GM19395 (cell line): ENCODE data around the gene MAN1C1.

Source experiments
- ATAC-seq: cut with Tn5 transposase; IDR thresholded peaks from one replicate; pipeline ENCODE4 v1.9.1; 2021; ENCODE audit warnings: mild to moderate bottlenecking, moderate library complexity; ENCODE audit not compliant: unreplicated experiment

The MAN1C1 gene

DNA sequence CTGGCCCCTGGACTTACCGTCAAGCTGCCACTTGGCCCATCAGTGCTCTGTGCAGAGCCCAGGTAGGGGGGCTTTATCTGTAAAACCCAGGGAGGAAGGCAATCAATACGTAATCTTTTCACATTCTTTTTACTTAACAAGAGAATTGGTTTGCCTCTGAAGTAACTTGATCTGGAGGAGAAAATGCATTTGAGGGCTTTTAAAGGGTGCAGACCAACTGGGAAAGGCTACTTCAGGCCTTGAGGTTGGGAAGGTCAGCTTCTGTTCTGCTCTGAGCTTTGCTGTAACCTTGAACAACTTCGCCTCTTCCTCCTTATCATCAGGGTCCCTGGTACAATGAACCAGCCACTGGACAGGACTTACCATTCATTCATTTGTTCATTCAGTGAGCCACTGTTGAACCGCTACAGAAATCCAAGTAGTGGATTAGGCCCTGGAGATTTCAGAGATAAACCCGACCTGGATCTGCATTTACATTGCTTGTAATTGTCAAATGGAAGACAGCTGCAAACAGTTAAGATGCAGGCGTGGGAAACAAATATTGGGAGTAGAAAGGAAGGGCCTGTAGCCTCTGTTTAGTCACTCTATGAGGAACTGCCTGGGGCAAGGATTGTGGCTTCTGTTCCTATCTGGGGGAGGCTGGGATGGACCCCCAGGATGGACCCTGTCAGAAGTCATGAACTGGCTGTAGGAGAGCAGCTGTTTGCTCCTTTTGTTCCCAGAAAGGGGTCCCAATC lies 90.9 kb downstream of the MAN1C1 start:
- ATAC-seq: no peak

DNA sequence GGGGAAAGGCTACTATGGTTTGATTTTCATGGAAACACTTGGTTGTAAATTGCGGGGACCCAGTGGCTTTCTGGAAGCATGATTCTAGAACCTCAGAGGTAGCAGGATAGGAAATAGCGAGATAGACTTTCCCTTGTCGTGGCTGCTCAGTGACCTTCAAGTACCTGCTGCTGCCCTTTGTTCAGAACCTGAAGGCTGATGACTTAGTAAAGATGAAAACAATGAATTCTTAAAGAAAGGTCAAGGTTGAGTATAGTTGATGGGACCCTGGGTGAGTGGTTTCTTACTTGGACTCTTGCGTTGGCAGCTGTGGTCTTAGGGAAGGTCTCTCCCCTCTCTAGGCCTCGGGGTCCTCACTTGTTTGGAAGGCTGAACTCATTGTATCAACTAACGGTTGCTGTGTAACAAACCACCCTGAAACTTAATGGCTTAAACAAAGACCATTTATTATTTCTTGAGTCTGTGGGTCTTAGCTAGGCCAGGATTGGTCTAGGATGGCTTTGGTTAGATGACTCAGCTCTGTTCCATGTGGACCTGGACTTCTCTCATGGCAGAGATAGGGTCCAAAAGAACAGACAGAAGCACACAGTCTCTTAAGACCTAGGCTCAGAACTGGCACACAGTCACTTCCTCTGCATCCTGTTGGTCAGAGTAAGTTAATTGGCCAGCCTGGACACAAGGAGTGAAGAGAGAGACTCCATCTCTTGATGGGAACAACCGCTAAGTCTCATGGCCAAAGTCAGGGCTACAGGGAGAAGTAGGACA lies 94.2 kb downstream of the MAN1C1 start:
- ATAC-seq: no peak

DNA sequence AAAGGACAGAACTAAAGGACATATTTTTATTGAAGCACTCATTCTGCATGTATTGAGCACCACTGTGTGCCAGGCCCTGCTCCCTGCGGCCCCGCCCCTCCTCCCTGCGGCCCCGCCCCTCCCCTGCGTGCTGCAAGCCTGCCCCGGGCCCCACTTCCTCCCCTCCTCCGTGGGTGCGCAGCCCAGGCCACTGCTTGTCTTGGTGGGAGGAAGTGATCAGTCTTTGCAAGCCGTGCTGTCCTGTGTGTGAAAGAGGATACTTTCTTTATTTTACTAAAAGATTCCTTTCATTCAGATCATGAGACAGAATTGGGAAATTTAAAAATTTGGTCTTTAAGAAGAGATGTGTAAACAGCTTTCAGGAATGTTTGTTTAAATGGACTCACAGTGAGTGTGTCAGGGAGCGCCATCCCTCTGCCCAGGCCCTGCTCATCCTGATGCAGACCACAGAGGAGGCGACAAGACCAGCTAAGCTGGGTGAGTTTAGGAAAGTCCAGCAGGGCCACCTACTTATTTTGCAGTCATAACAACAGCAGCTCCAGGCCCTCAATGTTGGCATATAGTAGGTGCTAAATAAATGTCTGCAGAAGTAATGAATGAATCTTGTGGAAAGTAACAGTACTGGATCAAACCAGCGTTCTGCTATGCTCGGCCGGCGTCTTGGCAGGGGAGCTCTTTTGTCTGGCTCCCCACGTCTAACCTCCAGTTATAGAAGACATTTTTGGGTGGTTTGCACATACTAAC lies 95.1 kb downstream of the MAN1C1 start:
- no peak for ATAC-seq

DNA sequence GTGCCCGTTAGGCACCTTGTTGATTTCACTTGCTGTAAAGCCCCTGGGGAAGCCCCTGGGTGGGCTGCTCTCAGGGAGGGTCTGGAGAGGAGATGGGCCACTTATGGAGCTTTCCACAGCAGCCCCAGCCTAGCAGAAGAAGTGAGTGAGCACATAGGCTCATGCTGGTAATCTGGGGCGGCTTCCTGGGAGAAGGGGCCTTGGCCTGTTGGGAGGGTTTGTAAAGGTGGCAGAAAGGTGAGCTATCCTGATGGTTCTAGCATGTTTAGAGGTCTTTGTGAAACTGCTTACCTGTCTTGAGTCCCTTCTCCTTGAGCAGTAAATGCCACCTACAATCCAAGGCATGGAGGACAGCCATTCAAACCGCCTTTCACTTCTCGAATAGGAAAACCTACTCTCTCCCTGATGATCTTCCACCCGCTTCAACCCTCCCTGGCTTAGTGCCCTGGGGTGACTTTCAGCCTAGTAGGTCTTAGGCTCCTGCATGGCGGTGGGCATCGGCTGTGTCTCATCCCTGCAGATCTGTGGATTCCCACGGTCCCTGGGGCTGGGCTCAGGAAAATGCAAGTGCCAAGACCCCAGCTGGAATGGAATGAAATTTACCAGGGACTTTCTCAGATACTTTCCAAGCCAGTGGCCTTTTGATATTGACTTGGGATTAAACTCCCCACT lies 95.8 kb downstream of the MAN1C1 start:
- ATAC-seq: no peak

GRCh38 chr1:25713961-25714360 lies 97.4 kb downstream of the MAN1C1 start:
- no peak for ATAC-seq

DNA sequence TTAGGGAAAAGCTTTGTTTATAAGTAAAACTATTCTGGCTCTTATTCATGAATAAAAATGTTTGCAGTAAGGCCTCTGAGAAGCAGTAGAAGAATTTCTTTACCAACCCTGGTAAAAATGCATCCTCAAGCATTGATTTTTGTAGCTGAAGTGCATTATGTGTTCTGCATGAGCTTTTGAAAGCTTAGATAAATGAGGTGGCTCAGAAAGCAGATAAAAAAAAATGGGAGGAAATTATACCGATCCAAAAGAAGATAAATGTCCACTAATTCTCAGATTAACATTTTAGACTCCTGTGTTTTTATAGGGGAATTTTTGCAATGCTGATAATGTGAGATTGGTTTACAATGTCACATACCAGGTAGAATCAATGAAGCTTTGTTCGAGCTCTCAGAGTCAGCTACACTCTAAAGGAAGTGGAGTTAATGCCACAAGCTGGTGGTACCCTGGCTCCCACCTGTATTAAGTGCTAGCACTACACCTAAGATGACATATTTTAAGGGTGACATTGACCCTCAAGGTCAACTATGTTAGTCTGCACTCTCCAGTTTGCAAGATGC lies 97.9 kb downstream of the MAN1C1 start:
- no peak for ATAC-seq

DNA sequence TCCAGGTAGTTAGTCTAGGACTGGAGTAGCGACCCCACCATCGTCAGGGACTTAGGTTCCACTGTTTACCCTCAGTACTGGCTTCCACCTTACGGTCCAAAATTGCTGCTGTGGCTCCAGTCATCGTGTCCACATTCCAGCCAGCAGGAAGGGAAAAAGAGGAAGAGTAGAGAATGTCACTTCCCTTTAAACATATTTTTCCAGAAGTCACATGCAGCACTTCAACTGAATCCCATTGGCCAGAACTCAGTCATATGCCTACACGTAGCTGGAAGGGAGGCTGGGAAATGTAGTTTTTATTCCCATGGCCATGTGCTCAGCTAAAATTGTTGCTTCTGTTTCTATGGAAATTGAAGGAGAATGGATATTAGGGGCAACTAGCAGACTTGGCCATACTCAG lies 99.3 kb downstream of the MAN1C1 start:
- ATAC-seq: no peak

GRCh38 chr1:25716320-25716719 lies 99.7 kb downstream of the MAN1C1 start:
- no peak for ATAC-seq

GRCh38 chr1:25718732-25719131 lies 102.1 kb downstream of the MAN1C1 start:
- no peak for ATAC-seq

DNA sequence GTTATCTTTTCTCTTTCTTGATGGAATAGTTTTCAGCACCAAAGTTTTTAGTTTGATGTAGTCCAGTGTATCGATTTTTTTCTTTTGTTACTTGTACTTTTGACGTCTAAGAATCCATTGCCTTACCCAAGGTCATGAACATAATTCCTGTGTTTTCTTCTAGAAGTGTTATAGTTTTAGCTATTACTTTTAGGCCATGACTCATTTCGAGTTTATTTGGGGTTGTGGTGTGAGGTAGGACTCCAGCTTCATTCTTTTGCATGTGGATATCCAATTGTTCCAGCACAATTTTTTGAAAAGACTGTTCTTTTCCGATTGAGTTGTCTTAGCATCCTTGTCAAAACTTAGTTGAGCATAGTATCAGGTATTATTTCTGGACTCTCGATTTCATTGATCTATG lies 104.0 kb downstream of the MAN1C1 start:
- no peak for ATAC-seq

- ATAC-seq: no peak
Observed at GRCh38 chr1:25723250-25723880, 106.8 kb downstream of the MAN1C1 start.

DNA sequence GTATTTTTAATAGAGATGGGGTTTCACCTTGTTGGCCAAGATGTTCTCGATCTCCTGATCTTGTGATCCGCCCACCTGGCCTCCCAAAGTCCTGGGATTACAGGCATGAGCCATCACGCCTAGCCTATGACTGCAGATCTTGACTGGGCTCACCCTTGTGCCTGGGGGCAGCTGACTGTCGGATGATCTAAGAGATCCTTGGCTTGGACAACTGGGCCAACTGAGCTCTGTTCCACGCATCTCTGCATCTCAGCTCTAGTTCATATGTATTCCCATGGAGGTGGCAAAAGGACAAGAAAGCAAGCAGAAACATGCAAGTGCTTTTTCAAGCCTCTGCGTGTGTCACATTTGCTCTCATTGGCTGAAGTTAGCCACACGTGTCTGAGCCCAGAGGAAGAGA lies 107.6 kb downstream of the MAN1C1 start:
- no peak for ATAC-seq

DNA sequence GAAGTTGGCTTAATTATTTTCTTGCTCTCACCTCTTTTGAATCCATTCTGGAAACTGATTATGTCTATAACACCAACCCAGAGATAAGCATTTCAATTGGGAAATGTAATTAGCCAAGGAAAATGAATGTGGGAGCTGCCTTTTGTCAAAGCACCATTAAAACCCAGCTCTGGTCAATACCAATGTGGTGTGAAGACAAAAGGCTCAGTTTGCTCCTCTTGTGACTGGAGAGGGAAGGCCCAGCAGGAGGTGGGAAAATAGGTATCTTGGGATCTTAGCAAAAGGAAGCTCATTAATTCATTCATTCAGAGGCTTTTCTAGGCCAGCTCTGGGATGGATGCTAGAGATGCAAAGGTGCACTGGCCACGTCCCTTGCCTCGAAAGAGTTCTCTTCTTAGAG lies 108.4 kb downstream of the MAN1C1 start:
- ATAC-seq: no peak

GRCh38 chr1:25725482-25725881 lies 108.9 kb downstream of the MAN1C1 start:
- no peak for ATAC-seq

GRCh38 chr1:25727088-25727487 lies 110.5 kb downstream of the MAN1C1 start:
- ATAC-seq: no peak

DNA sequence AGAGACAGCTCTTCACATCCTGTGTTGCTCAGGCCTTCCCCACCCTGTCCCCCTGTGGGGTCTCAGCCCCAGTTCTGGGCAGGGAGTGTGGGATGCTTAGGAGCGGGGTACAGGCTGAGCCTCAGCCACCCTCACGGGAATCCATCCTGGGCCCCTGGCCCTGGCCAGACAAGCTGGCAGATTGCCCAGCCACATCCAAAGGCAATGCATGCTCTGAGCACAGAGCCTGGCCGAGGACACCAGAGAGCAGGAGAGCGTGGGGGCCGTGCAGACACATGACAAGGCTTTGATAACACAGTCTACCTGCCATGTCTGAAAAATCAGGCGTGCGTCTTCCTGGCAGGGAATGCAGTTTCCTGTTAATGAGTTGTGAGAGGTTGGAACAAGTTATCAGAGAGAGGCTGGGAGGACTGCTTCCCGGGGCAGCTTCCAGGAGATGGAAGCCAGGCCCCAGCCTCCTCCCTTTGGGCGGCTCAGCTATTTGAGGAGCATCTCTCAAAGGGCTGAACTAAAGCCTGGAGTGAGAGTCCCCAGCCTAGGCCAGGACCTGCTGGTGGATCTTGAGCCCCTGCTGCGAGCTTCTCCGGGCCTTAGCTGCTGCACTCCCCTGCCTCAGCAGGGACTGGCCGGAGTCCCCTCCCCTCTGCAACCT lies 111.2 kb downstream of the MAN1C1 start:
- no peak for ATAC-seq

GRCh38 chr1:25728301-25728935 lies 111.8 kb downstream of the MAN1C1 start:
- no peak for ATAC-seq

DNA sequence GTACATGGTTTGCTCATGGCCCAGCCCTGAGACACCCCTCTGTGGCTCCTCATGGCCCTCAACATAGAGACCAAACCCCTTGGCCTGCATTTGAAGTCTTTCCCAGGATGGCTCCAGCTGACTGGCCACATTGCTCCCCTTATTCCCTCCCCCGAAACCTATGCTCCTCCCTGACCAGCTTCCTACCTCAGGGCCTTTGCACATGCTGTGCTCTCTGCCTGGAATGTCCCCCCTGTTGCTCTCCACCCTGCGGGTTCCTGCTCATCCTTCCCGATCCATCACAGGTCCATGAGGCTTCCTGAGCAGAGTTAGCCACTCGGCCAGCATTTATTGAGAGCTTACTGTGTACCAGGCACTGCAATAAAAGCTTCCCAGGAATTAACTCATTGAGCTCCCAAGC lies 112.5 kb downstream of the MAN1C1 start:
- ATAC-seq: no peak
